Endometrial microvascular endothelial cells (primary cell): ENCODE data around the gene ANKS3. TPM values are rescaled to one million over a fixed set of nuclear protein-coding genes. Genes with fewer than 3 reads are reported as not detected.
"Not testable (repeated sequence)": the region's sequence is repeated elsewhere in the genome, so short reads cannot be mapped to it uniquely, and the experiment has no call there.

Experiments used
- in situ Hi-C: cut with HindIII; loops from 2 replicates; pipeline ENCODE4 v1.10.0; 2017; ENCODE audit warnings: low sequenced_read_pairs, low pct_unique_long_range_greater_than_20kb; ENCODE audit errors: inconsistent ontology term
- total RNA-seq: library from RNA; depleted of rRNA; stranded (reverse); fragments of >200 nt; gene quantifications from one replicate; pipeline ENCODE4 v1.2.3, GENCODE V29; 2015; ENCODE audit errors: inconsistent ontology term

ANKS3 gene
- total RNA-seq, 1 donor from 2014 or later = 10.5 TPM

- in situ Hi-C loops = no loop called here
These were observed 73.5 kb downstream of the ANKS3 start for GRCh38 chr16:4660454-4661007.

GRCh38 chr16:4659363-4660353 lies 74.4 kb downstream of the ANKS3 start:
- in situ Hi-C loops = no loop called here

- in situ Hi-C loops = no loop called here
These were observed 77.1 kb downstream of the ANKS3 start for GRCh38 chr16:4656695-4657686.

- in situ Hi-C loops = no loop called here
These were observed 77.8 kb downstream of the ANKS3 start for GRCh38 chr16:4656221-4656620.

- in situ Hi-C loops = no loop called here
These were observed 78.3 kb downstream of the ANKS3 start for GRCh38 chr16:4655801-4656200.

- in situ Hi-C loops = no loop called here
These were observed 79.0 kb downstream of the ANKS3 start for GRCh38 chr16:4654964-4655590.

GRCh38 chr16:4654011-4654963 lies 79.8 kb downstream of the ANKS3 start:
- in situ Hi-C loops = no loop called here

- in situ Hi-C loops = no loop called here
These were observed 81.5 kb downstream of the ANKS3 start for GRCh38 chr16:4652561-4652960.

GRCh38 chr16:4651827-4652226 lies 82.2 kb downstream of the ANKS3 start:
- in situ Hi-C loops = no loop called here

GRCh38 chr16:4650443-4651074 lies 83.5 kb downstream of the ANKS3 start:
- in situ Hi-C loops = not testable (repeated sequence)

- in situ Hi-C loops = no loop called here
These were observed 84.2 kb downstream of the ANKS3 start for GRCh38 chr16:4649744-4650442.

GRCh38 chr16:4648917-4649316 lies 85.2 kb downstream of the ANKS3 start:
- in situ Hi-C loops = no loop called here

GRCh38 chr16:4647644-4647980 lies 86.5 kb downstream of the ANKS3 start:
- in situ Hi-C loops = no loop called here

GRCh38 chr16:4646773-4647643 lies 87.1 kb downstream of the ANKS3 start:
- in situ Hi-C loops = no loop called here
